GM12874 (cell line): Measurements from ENCODE around the gene HSD11B2.

Experiments
- CTCF ChIP-seq: IDR thresholded peaks from 2 replicates; pipeline ENCODE4 v1.5.1; 2011; ENCODE audit warnings: low read depth, mild to moderate bottlenecking, control low read depth, low read length, moderate library complexity; ENCODE audit not compliant: insufficient read depth

HSD11B2 gene

GRCh38 chr16:67460961-67461360, 30.0 kb downstream of the HSD11B2 start:
- TF ChIP-seq CTCF: no peak

DNA sequence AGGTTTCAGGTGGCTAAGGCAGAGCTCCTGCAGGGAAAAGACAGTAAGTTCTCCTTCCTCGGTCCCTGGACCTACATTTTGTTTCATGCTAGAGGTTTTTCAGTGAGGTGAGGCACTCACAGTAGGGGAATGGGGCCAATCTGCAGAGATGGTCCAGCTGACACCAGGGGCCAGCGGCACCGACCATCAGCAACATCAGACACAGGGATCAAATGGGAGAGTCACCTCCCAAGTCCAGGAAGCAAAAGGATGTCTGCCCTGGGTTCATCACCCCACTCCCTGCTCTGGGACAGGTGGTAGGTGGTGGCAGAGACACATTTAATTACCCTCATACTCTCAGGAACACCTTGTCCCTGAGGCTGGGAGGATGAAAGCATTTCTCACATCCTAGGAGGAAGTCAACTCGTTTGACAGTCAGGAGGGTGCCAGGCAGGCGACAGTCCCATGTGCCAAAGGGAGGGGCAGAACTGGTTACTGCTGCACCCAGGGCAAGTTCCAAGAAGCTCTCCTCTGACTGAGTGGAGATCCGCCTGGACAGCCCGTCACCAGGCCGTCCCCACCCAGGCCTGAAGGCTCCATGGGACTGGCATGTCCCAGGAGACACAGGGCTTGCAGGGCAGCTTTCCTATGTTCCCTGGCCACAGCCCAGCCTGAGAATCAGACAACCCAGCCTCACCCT, 30.8 kb downstream of the HSD11B2 start:
- no peak for TF ChIP-seq CTCF

DNA sequence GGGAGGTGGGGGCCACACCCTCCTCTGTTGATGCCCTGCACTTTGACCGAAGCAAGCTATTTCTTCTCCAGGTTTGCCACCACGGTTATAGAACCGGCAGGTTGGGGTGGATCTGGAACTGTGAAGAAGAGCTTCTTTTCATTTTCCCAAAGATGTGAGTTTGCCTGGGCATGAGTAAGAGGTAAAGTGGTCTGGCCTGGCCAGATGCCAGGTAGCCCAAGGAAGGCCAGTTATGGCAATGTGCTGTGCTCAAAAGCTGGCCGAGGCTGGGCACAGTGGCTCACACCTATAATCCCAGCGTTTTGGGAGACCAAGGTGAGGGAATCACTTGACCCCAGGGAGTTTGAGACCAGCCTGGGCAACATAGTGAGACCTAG, 31.3 kb downstream of the HSD11B2 start:
- TF ChIP-seq CTCF: no peak

GRCh38 chr16:67463059-67463458, 32.1 kb downstream of the HSD11B2 start:
- TF ChIP-seq CTCF: no peak

- no peak for TF ChIP-seq CTCF
Observed at GRCh38 chr16:67463691-67464090, 32.8 kb downstream of the HSD11B2 start.

- TF ChIP-seq CTCF: no peak
Observed at GRCh38 chr16:67464565-67464964, 33.6 kb downstream of the HSD11B2 start.

- no peak for TF ChIP-seq CTCF
Observed at GRCh38 chr16:67466581-67466980, 35.7 kb downstream of the HSD11B2 start.

- no peak for TF ChIP-seq CTCF
Observed at GRCh38 chr16:67468731-67469130, 37.8 kb downstream of the HSD11B2 start.
